Measurements from ENCODE around the gene LUC7L.

DNA sequence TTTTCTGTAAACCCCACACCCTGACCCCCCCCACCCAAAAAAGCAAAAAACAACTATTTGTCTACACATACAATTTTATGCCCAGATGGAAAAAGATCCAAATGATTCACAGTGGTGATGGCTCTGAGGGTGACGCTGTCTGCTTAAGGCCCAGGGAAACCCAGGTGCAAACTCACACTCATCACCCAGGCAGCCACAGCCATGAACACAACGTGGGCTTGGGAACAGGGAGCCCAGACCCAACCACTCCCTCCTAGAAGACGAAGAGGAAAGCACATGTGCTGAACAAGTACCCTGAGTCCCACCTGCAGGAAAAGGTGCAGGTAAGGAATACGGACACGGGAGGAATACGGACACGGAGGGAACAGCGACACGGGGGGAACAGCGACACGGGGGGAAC is 43.6 kb downstream of the LUC7L start:
- TF ChIP-seq, protein P1, sequence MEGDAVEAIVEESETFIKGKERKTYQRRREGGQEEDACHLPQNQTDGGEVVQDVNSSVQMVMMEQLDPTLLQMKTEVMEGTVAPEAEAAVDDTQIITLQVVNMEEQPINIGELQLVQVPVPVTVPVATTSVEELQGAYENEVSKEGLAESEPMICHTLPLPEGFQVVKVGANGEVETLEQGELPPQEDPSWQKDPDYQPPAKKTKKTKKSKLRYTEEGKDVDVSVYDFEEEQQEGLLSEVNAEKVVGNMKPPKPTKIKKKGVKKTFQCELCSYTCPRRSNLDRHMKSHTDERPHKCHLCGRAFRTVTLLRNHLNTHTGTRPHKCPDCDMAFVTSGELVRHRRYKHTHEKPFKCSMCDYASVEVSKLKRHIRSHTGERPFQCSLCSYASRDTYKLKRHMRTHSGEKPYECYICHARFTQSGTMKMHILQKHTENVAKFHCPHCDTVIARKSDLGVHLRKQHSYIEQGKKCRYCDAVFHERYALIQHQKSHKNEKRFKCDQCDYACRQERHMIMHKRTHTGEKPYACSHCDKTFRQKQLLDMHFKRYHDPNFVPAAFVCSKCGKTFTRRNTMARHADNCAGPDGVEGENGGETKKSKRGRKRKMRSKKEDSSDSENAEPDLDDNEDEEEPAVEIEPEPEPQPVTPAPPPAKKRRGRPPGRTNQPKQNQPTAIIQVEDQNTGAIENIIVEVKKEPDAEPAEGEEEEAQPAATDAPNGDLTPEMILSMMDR (IDR thresholded peaks at IDR 0.05; ENCODE audit: borderline replicate concordance, extremely low read depth, low read length, poor library complexity, severe bottlenecking): no peak
- TF ChIP-seq EZH2 (IDR thresholded peaks at IDR 0.05; ENCODE audit: borderline replicate concordance, low read depth, low read length, severe bottlenecking): no peak

All from DND-41 (cell line).